ENCODE results near the gene HDGFL2. TPM values are rescaled to one million over a fixed set of nuclear protein-coding genes. Genes with fewer than 3 reads are reported as not detected.

HDGFL2 gene
- total RNA-seq, 2 donors from 2014 or later, result 24.9 to 33.6 TPM

DNA sequence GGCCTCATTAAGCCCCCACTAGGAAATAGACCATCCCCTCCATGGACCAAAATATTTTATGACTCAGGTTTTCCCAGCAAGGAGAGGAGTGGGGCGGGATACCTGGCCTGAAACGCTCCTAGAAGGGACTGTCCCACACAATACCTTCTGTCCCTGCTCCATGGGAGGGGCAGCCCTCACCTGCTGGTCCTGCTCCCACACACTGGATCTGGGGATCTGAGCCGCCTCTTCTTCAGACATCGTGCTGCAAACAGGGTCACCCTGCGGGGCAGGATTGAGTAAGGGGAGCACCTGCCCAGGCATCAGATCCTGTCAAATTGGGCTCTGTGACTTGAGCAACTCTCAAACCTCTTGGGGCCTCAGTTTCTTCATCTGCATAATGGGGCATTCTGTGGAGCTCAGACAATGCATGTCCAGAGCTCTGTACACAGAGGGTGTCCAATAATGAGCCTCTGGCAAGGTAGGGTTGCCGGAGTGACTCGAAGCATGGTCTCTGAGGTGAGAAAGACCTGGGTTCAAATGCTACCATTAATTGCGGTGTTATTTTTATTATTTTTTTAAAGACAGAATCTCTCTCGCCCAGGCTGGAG, 61.8 kb downstream of the HDGFL2 start:
- 81 to 88% methylated on average over 5 to 9 of the region's 9 CpGs for WGBS, 2 donors
- H3K27ac ChIP-seq, result peak overlapping the region in 3 of 4 donors; percentile 82 to 88 (median 88)
- no peak overlapping the region for H3K4me3 ChIP-seq
- ATAC-seq, result no peak
- TF ChIP-seq, protein P1, sequence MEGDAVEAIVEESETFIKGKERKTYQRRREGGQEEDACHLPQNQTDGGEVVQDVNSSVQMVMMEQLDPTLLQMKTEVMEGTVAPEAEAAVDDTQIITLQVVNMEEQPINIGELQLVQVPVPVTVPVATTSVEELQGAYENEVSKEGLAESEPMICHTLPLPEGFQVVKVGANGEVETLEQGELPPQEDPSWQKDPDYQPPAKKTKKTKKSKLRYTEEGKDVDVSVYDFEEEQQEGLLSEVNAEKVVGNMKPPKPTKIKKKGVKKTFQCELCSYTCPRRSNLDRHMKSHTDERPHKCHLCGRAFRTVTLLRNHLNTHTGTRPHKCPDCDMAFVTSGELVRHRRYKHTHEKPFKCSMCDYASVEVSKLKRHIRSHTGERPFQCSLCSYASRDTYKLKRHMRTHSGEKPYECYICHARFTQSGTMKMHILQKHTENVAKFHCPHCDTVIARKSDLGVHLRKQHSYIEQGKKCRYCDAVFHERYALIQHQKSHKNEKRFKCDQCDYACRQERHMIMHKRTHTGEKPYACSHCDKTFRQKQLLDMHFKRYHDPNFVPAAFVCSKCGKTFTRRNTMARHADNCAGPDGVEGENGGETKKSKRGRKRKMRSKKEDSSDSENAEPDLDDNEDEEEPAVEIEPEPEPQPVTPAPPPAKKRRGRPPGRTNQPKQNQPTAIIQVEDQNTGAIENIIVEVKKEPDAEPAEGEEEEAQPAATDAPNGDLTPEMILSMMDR (IDR thresholded peaks at IDR 0.05), result no peak
- no peak for TF ChIP-seq POLR2A (IDR thresholded peaks at IDR 0.05)
- intact Hi-C loops (cut with DNase I), result no loop called here
- no peaks in the 10 kb centered on the region for H3K9me3 ChIP-seq
- peaks cover 68% of the 10 kb centered on the region for H3K4me1 ChIP-seq
- peaks cover 0 to 2% of the 10 kb centered on the region in 2 donors for H3K36me3 ChIP-seq (replicated peaks in 1 of 2; ENCODE audit: insufficient read depth in 1 of 2, low read depth in 2 of 2)
- H3K27me3 ChIP-seq, result no peaks in the 10 kb centered on the region
- DNase-seq, result peak in 1 of 4 donors; percentile 33

DNA sequence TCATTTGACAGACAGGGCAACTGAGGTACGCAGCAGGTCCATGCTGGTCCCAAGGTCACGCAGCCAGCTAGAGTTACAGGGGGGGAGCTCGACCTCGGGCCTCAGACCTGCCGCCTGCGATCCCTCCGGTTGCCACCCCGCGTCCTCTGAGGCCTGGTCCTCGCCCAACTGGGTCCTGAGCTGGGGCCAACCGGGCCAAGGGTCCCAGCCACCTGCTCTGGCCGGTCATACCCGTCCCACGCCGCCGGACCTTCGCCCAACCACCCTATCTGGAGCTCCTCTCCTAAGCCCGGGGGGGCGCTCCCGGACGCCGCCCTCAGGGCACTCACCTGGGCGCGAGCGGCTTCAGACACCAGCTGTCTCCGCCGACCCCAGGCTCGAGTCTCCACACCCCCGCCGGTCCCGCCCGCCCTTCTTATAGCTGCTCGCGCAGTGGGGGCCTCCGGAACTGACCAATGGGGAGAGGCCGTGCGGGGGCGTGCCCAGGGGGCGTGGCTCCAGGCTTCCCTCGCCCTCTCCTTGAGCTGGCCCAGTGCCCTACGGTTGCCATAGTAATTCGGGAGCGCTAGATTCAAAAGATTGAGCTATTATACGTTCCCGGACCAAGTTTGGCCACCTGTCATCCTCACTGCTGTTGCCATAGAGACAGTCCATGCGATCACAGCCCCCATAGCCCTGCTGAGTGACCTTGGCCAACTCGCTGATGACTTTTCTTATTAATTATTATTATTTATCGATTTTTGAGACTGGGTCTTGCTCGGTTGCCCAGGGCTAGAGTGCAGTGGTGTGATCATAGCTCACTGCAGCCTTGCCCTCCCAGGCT, 63.0 kb downstream of the HDGFL2 start, which contains the start of gene PLIN5:
PLIN5 (minus strand) TSS at position 389 of the 823 bp plus-strand sequence. CDS start 1,150 bp downstream, outside the sequence.
- no peaks in the 10 kb centered on the region for H3K27me3 ChIP-seq
- H3K9me3 ChIP-seq, result no peaks in the 10 kb centered on the region
- DNase-seq (peak; percentile 96 to 99 (median 98)), ATAC-seq (peak; percentile 77)
- peaks cover 77% of the 10 kb centered on the region for H3K4me1 ChIP-seq
- intact Hi-C loops (cut with DNase I), result no loop called here
- peak within 1 kb of the TSS; percentile 73 to 90 (median 85) for H3K27ac ChIP-seq
- H3K36me3 ChIP-seq (replicated peaks in 1 of 2; ENCODE audit: insufficient read depth in 1 of 2, low read depth in 2 of 2), result no peaks in the 10 kb centered on the region
- peak within 1 kb of the TSS; percentile 3 to 11 for H3K4me3 ChIP-seq
- WGBS, 2 donors, result 7 to 10% methylated on average over 8 to 47 of the region's 49 CpGs
- TF ChIP-seq, protein P1 (IDR thresholded peaks at IDR 0.05), result peak in 3 of 7 experiments; percentile 14 to 32 (median 22)
- peak; percentile 82 to 95 (median 89) for TF ChIP-seq POLR2A (IDR thresholded peaks at IDR 0.05)

DNA sequence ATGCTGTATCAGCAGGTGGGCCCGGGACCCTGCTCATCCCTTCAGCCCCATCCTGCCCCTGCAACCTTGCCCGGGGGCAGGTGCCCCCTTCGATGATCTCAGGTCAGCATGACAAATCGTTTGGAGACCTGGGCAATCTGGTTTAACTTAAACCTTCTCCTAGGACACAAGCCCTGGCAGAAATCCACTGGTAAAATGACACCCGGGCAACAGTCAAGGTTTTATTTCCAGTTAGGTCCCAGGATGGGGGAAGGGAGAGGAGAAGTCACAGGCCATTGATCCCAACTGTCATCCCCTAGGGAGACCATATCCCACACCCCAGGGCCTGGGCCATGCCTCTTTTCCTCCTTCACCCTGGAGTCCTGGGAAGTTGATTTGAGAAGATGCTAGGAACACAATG, 64.7 kb downstream of the HDGFL2 start:
- TF ChIP-seq, protein P1 (IDR thresholded peaks at IDR 0.05), result no peak
- TF ChIP-seq POLR2A (IDR thresholded peaks at IDR 0.05), result no peak
- Histone ChIP-seq H3K27me3 (no peaks in the 10 kb centered on the region), H3K36me3 (replicated peaks in 1 of 2; ENCODE audit: insufficient read depth in 1 of 2, low read depth in 2 of 2) (no peaks in the 10 kb centered on the region), H3K4me3 (no peak overlapping the region), H3K27ac (peak overlapping the region in 3 of 4 donors; percentile 82 to 90 (median 88)), H3K9me3 (no peaks in the 10 kb centered on the region), H3K4me1 (peaks cover 86% of the 10 kb centered on the region)
- WGBS, 2 donors, result 13 to 17% methylated on average over 4 to 5 of the region's 5 CpGs
- ATAC-seq (no peak), DNase-seq (peak in 3 of 4 donors; percentile 54 to 58 (median 56))
- intact Hi-C loops (cut with DNase I), result no loop called here

DNA sequence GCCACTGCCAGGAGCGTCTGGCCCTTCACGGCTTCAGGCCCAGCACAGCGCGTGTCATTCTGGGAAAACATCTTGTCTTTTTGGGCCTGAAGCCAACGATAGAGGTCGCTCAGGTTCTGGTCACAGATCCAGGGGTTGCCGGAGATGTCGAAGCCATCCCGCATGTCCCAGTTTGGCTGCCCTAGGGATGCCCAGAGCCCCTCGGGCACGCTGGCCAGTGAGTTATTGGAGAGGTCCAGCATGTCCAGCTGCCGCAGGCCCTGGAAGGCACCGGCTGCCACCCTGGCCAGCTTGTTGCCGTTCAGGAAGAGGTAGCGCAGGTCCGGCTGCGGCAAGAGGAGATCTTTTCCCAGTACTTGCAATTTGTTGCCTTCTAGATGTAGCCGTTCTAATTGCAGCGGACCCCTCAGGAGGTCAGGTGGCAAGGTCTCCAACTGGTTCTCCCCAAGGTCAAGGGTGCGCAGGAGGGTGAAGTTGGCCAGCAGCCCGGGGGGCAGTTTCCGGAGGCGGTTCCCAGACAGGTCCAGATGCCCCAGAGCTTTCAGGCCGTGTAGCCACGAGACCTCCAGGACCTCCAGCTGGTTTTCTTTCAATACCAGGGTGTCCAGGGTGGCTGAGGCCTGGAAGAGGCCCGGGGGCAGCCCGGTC, 66.0 kb downstream of the HDGFL2 start:
- Histone ChIP-seq H3K27ac (peak overlapping the region in 3 of 4 donors; percentile 82 to 90 (median 88)), H3K4me1 (peaks cover 81% of the 10 kb centered on the region), H3K27me3 (no peaks in the 10 kb centered on the region), H3K36me3 (replicated peaks in 1 of 2; ENCODE audit: insufficient read depth in 1 of 2, low read depth in 2 of 2) (no peaks in the 10 kb centered on the region), H3K4me3 (no peak overlapping the region), H3K9me3 (no peaks in the 10 kb centered on the region)
- 83 to 84% methylated on average over 11 to 27 of the region's 27 CpGs for WGBS, 2 donors
- ATAC-seq, result no peak
- TF ChIP-seq, protein P1 (IDR thresholded peaks at IDR 0.05), result no peak
- TF ChIP-seq POLR2A (IDR thresholded peaks at IDR 0.05), result no peak
- intact Hi-C loops (cut with DNase I), result no loop called here
- no peak for DNase-seq
